ENCODE data around the gene METTL6.
"Not testable (repeated sequence)": the region's sequence is repeated elsewhere in the genome, so short reads cannot be mapped to it uniquely, and the experiment has no call there.

The METTL6 gene, protein sequence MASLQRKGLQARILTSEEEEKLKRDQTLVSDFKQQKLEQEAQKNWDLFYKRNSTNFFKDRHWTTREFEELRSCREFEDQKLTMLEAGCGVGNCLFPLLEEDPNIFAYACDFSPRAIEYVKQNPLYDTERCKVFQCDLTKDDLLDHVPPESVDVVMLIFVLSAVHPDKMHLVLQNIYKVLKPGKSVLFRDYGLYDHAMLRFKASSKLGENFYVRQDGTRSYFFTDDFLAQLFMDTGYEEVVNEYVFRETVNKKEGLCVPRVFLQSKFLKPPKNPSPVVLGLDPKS

GRCh38 chr3:15427182-15427880, at the start of gene METTL6, which contains the start of gene EAF1:
METTL6 (minus strand) TSS chr3:15427544; CDS start chr3:15426511, 1,033 bp downstream.
EAF1 (plus strand) TSS chr3:15427598; CDS start chr3:15427780, 182 bp downstream.
- DNase-seq: peak; percentile 76
- in situ Hi-C loops (cut with HindIII; ENCODE audit: low pct_ligation_motif_present, low pct_unique_long_range_greater_than_20kb, low sequenced_read_pairs): no loop called here

DNA sequence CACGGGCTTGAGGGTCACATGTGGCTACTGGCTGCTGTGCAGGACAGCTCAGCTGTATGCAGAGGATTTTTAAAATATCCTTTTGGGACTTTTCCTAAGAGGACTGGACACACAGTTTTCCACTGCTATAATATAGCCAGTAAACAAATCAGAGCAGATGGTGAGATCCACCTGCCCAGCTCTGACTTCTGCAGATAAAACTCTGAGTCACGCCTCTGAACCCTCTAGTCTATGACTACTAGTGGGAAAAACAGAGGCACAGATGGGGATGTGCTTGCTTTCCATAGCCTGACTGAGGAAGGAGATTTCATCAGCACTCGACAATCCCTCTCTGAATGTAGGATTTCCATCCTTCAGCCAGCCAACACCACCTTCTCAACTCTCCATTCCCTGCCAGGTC, 49.0 kb upstream of the METTL6 start:
- in situ Hi-C loops (cut with HindIII; ENCODE audit: low pct_ligation_motif_present, low pct_unique_long_range_greater_than_20kb, low sequenced_read_pairs): no loop called here
- DNase-seq: no peak

GRCh38 chr3:15475161-15475560, 47.8 kb upstream of the METTL6 start:
- in situ Hi-C loops (cut with HindIII; ENCODE audit: low pct_ligation_motif_present, low pct_unique_long_range_greater_than_20kb, low sequenced_read_pairs): no loop called here
- no peak for DNase-seq

- no peak for DNase-seq
- in situ Hi-C loops (cut with HindIII; ENCODE audit: low pct_ligation_motif_present, low pct_unique_long_range_greater_than_20kb, low sequenced_read_pairs): no loop called here
Observed at GRCh38 chr3:15471861-15472260, 44.5 kb upstream of the METTL6 start.

GRCh38 chr3:15470849-15471248, 43.5 kb upstream of the METTL6 start:
- no peak for DNase-seq
- in situ Hi-C loops (cut with HindIII; ENCODE audit: low pct_ligation_motif_present, low pct_unique_long_range_greater_than_20kb, low sequenced_read_pairs): no loop called here

DNA sequence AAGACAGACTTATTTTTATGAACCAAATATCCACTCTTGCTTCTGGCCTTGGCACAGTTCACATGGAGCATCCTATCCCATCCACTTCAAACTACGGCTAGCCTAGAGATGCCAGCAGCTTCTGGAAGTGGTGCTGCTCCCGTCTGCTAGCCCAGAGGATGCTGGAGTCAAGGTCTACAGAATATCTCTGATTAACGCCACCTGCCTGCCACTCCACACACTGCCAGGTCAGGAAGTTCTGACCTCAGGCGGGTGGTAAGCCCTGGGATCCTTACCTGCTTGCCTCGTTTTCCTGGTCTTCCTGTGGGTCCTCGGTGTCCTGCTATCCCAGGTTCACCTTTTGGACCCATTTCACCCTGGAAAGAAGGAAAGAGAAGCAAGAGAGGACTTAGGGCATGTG, 42.9 kb upstream of the METTL6 start:
- DNase-seq: no peak
- in situ Hi-C loops (cut with HindIII; ENCODE audit: low pct_ligation_motif_present, low pct_unique_long_range_greater_than_20kb, low sequenced_read_pairs): no loop called here

- in situ Hi-C loops (cut with HindIII; ENCODE audit: low pct_ligation_motif_present, low pct_unique_long_range_greater_than_20kb, low sequenced_read_pairs): no loop called here
- DNase-seq: no peak
Observed at GRCh38 chr3:15467227-15468181, 40.2 kb upstream of the METTL6 start.

GRCh38 chr3:15465876-15466585, 38.7 kb upstream of the METTL6 start:
- DNase-seq: no peak
- in situ Hi-C loops (cut with HindIII; ENCODE audit: low pct_ligation_motif_present, low pct_unique_long_range_greater_than_20kb, low sequenced_read_pairs): no loop called here

DNA sequence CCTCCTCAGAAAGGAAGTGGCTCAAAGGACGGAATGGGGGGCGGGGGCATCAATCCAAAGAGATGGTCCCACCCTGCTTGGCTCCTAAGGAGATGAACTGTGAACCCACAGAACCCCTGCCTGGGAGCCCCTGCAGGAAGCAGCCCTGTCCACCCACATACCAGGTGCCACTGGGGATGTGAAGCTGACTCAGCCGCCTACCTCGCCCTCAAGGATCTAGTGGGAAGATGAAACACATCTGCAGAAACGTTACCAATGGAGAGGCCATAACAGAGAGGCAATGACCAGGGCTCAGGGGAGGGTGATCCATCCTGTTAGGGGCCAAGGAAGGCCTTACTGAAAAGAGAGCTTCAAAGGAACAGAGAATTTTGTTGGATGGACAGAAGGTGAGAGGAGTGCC, 35.1 kb upstream of the METTL6 start:
- in situ Hi-C loops (cut with HindIII; ENCODE audit: low pct_ligation_motif_present, low pct_unique_long_range_greater_than_20kb, low sequenced_read_pairs): no loop called here
- no peak for DNase-seq

DNA sequence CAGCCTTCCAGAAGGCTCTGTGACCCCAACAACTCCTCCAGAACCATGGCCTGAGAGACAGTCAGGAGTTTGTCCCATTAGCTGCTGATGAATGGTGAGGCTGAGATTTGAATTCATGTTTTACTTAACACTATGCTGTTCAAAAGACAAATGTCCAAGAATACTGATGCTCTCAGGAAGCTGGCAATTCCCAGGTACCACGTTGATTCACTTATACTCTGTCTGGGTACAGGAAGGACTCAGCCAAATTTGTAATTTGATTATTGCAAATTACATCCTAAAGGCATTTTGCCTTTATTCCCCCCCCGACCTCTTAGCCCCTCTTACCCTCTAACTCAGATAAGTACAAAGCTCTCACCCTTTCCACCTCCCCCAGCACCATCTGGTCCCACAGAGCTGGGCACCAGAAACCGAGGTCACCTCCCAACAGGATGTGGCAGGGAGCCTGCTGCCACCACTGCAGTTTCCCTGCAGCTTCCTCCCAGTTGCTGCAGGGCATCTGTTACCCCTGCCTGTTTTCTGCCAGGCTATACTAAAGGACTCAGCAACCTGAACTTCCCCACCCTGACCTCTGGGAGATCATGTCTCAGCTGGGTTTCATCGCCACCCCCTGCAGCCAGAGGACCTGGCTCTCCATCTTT, 33.7 kb upstream of the METTL6 start:
- in situ Hi-C loops (cut with HindIII; ENCODE audit: low pct_ligation_motif_present, low pct_unique_long_range_greater_than_20kb, low sequenced_read_pairs): no loop called here
- DNase-seq: no peak

- DNase-seq: no peak
- in situ Hi-C loops (cut with HindIII; ENCODE audit: low pct_ligation_motif_present, low pct_unique_long_range_greater_than_20kb, low sequenced_read_pairs): no loop called here
Observed at GRCh38 chr3:15458212-15458780, 31.0 kb upstream of the METTL6 start.

DNA sequence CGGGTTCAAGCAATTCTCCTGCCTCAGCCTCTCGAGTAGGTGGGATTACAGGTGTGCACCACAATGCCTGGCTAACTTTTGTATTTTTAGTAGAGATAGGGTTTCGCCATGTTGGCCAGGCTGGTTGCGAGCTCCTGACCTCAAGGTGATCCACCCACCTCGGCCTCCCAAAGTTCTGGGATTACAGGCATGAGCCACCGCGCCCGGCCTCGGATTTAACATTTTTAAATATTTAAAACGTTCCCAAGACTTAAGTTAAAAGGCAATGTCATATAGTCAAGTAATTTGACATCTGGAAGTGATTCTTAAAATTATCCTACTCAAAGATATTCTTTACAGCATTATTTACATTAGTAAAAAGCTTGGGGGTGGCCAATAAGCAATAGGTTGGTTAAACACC, 29.6 kb upstream of the METTL6 start:
- in situ Hi-C loops (cut with HindIII; ENCODE audit: low pct_ligation_motif_present, low pct_unique_long_range_greater_than_20kb, low sequenced_read_pairs); DNase-seq: not testable (repeated sequence)

GRCh38 chr3:15456321-15456720, 29.0 kb upstream of the METTL6 start:
- in situ Hi-C loops (cut with HindIII; ENCODE audit: low pct_ligation_motif_present, low pct_unique_long_range_greater_than_20kb, low sequenced_read_pairs): no loop called here

DNA sequence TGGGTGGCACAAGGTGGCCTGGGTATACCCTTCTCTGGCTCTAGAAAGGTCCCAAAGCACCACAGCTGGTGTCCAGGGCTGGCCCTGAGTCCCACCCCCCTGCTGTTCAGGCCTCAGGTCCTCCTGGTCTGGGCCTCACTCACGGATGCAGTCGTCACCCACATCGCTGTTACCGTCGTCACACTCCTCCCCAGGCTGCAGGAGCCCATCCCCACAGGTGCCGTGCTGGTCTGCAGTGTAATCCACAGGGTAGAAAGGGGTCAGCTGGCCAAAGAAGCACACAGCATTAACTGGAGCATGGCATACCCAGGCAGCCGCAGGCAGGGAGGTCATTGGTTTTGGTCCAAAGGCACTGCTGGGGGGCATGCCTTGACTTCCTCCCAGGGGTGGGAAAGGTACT, 28.4 kb upstream of the METTL6 start:
- in situ Hi-C loops (cut with HindIII; ENCODE audit: low pct_ligation_motif_present, low pct_unique_long_range_greater_than_20kb, low sequenced_read_pairs): no loop called here
- DNase-seq: no peak

More at GRCh38 chr3:15456321-15456720, 29.0 kb upstream of the METTL6 start:
- DNase-seq: no peak

DNA sequence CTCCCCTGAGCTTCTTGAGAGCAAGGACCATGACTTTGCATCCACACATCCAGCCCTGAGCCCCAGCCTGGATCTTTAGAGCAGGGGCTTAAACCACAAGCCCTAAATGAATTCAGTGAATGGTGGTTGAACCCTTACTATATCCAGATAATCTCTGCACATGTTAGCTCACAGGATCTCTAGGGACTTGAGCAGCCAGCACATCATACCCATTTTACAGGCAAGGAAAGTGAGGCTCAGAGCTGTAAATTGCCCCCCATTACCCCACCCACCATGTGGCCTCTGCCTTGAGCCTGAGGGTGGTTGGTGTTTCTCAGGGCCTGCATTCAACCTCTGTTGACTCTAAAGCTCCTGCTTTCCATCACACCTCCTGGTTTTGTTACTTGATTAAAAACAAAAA, 27.6 kb upstream of the METTL6 start:
- no peak for DNase-seq
- in situ Hi-C loops (cut with HindIII; ENCODE audit: low pct_ligation_motif_present, low pct_unique_long_range_greater_than_20kb, low sequenced_read_pairs): no loop called here

DNA sequence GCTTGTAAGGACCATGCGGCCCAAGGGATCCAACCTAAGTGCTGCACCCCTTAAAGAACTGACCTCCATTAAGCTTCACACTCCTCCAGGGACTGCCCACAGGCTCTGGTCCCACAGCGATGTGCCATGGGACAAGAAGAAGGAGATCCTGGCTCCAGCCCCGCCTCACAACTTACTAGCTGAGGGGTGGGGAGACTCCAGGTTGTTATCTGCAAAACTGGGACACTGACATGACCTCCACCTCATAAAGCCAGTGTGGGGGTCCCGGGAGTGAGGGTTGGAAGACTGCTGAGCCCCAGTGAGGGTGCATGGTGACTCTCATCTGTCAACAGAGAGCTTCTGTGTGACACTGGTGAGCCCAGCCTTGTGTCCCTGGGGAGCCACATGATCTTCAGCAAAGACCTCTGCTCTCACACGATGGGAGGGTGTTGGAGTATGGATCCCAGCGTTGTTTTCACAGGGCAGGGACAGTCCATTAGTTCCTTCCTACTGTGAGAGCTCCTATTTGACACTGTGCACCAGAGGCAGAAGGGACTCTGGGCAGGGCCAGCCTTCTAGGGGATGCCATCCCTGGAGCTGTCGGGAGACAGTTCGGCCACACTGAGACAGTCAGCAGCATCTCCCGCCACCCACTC, 26.8 kb upstream of the METTL6 start:
- in situ Hi-C loops (cut with HindIII; ENCODE audit: low pct_ligation_motif_present, low pct_unique_long_range_greater_than_20kb, low sequenced_read_pairs): no loop called here
- DNase-seq: no peak

- in situ Hi-C loops (cut with HindIII; ENCODE audit: low pct_ligation_motif_present, low pct_unique_long_range_greater_than_20kb, low sequenced_read_pairs): no loop called here
- DNase-seq: no peak
Observed at GRCh38 chr3:15453501-15453900, 26.2 kb upstream of the METTL6 start.

Measured in ACHN (cell line).